Testis (tissue), 3 donors: Measurements from ENCODE around the gene TIMM17B. TPM values are rescaled to one million over a fixed set of nuclear protein-coding genes. Genes with fewer than 3 reads are reported as not detected.

Experiments used
- DNase-seq: peaks from one replicate; pipeline ENCODE4 v3.0.0-alpha.2; 2019
- H3K27ac ChIP-seq, 2 donors: fragments of 200-600 bp; sonication (generic); one replicate each; pipeline ENCODE4 v1.5.1; 2019
- H3K27me3 ChIP-seq: fragments of 200-600 bp; sonication (generic); one replicate; pipeline ENCODE4 v1.5.1; 2019
- H3K36me3 ChIP-seq: fragments of 200-600 bp; sonication (generic); one replicate; pipeline ENCODE4 v1.5.1; 2017; ENCODE audit warnings: low read depth; ENCODE audit errors: missing control alignments
- H3K4me1 ChIP-seq: fragments of 200-600 bp; sonication (generic); one replicate; pipeline ENCODE4 v1.5.1; 2019
- H3K4me3 ChIP-seq, 2 donors: fragments of 200-600 bp; sonication (generic); one replicate each; pipeline ENCODE4 v1.5.1; 2017 to 2019
- H3K9me3 ChIP-seq: fragments of 200-600 bp; sonication (generic); one replicate; pipeline ENCODE4 v1.5.1; 2017
- POLR2A ChIP-seq: fragments of 450-650 bp; IDR thresholded peaks from one replicate; pipeline ENCODE4 v1.6.1; 2017; ENCODE audit warnings: antibody characterized with exemption, mild to moderate bottlenecking, moderate library complexity
- WGBS, 2 donors: methylation state at CpG; one replicate each; pipeline ENCODE4 v1.1.5; 2018; 5-methylcytosine and 5-hydroxymethylcytosine counted together
- intact Hi-C: fragments of 100-400 bp; cut with DNase I; formaldehyde crosslinking; loops from one replicate; pipeline ENCODE4 v1.15.1; 2023; ENCODE audit warnings: low total_unique reads
- polyA plus RNA-seq: library from polyadenylated mRNA; stranded (reverse); fragments of 350-450 nt; fragmentation: Illumina TruSeq; extraction: RNeasy Lipid Tissue Mini Kit (QIAGEN cat#74804); gene quantifications from one replicate; pipeline ENCODE4 v1.2.3, GENCODE V29; 2014; ENCODE audit warnings: low read depth, low replicate concordance; ENCODE audit not compliant: insufficient read depth
- total RNA-seq, 2 donors: library from RNA; depleted of rRNA; stranded (reverse); fragments of >200 nt; gene quantifications; one replicate each; pipeline ENCODE4 v1.2.3, GENCODE V29; 2016
- TF ChIP-seq, protein P1 (sequence below), 3 experiments: fragments of 450-650 bp in 2 of 3; fragments of 200-600 bp in 1 of 3; sonication (generic) in 1 of 3; IDR thresholded peaks; one replicate each; pipeline ENCODE4 v1.5.1; 2016 to 2019; ENCODE audit warnings: antibody characterized with exemption in 3 of 3, mild to moderate bottlenecking in 2 of 3, moderate library complexity in 1 of 3

The TIMM17B gene
- total and polyA plus RNA-seq, 3 donors from 2014 or later, result 32.9 to 53.2 (median 41.2) TPM

DNA sequence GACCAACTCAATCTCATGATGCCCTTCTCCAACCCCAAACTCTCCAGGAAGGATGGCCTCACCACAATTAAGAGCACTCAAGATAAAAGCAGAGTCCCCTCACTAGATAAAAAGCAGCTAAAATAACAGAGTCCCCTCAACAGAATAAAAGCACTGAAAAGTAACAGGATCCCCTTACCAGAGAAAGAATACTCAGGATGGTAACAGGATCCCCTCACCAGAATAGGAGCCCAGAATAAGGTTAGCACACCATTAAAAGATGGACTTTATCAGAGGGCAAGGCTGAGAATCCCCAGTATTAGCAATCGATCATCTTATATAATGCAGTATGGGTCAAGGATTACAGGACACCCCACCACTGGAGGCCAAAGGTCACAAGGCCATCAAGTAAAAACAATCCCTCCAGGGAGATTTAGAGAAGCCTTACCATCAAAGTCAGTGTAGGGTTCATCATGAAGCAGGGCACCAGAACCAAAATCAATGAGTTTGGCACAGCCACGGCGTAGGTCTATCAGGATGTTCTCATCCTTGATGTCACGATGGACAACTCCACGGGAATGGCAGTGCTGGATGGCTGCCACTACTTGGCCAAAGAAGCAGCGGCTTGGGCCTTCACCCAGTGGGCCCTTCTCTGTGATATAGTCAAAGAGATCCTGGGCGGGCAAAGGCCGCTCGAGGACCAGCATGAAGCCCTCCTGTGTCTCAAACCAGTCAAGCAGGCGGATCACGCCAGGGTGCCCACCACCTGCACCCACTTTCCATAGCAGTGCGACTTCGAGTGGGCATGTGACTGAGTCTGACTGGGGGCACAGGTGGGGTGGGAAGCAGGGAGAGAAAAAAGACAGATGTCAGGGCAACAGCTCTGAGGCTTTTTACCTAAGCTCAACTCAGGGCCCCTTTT, 17.3 kb upstream of the TIMM17B start:
- DNase-seq, result no peak
- H3K27me3 ChIP-seq, result no peaks in the 10 kb centered on the region
- no peaks in the 10 kb centered on the region for H3K4me1 ChIP-seq
- no peaks in the 10 kb centered on the region for H3K9me3 ChIP-seq
- no peak overlapping the region for H3K27ac ChIP-seq
- no peaks in the 10 kb centered on the region for H3K36me3 ChIP-seq
- H3K4me3 ChIP-seq, result no peak overlapping the region
- intact Hi-C loops, result no loop called here
- TF ChIP-seq, protein P1, sequence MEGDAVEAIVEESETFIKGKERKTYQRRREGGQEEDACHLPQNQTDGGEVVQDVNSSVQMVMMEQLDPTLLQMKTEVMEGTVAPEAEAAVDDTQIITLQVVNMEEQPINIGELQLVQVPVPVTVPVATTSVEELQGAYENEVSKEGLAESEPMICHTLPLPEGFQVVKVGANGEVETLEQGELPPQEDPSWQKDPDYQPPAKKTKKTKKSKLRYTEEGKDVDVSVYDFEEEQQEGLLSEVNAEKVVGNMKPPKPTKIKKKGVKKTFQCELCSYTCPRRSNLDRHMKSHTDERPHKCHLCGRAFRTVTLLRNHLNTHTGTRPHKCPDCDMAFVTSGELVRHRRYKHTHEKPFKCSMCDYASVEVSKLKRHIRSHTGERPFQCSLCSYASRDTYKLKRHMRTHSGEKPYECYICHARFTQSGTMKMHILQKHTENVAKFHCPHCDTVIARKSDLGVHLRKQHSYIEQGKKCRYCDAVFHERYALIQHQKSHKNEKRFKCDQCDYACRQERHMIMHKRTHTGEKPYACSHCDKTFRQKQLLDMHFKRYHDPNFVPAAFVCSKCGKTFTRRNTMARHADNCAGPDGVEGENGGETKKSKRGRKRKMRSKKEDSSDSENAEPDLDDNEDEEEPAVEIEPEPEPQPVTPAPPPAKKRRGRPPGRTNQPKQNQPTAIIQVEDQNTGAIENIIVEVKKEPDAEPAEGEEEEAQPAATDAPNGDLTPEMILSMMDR (IDR thresholded peaks at IDR 0.05), result no peak
- no peak for TF ChIP-seq POLR2A
- 82 to 85% methylated on average over 4 to 13 of the region's 13 CpGs for WGBS, 2 donors

DNA sequence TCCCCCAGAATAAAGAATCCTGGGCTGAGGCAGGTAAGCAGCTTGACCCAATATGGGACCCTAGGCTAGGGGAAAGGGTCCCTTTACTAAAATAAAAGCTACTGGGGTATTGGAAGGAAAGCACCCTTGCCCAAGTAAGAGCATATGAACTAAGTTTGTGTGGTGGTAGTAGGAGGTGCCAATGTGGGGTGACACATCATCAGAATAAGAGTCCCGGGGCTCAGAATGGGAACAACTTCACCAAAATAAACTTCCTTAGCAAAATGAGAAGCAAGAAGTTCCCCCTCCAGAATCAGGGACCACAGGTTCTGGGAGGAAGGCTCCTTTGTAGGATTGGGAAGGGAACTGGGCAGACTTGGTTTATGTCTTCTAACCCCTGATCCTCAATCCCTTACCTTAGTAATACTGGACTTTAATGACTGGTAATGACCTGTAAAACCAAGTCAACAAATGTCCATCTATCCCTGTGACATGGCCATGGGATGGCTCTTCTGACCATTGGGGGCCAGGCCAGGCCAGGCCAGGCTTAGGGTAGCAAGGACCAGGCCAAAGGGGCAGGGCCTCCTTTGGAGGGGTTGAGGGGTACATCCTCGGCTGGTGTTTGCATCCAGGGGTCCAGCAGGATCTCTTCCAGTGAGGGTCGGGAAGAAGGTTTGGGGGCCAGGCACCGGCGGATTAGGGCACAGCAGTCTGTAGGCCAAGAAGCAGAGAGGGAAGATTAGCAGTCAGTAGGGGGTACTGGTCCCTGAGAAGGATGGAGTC, 16.2 kb upstream of the TIMM17B start:
- intact Hi-C loops, result no loop called here
- WGBS, 2 donors, result 78 to 87% methylated on average over 1 to 4 of the region's 5 CpGs
- no peaks in the 10 kb centered on the region for H3K9me3 ChIP-seq

DNA sequence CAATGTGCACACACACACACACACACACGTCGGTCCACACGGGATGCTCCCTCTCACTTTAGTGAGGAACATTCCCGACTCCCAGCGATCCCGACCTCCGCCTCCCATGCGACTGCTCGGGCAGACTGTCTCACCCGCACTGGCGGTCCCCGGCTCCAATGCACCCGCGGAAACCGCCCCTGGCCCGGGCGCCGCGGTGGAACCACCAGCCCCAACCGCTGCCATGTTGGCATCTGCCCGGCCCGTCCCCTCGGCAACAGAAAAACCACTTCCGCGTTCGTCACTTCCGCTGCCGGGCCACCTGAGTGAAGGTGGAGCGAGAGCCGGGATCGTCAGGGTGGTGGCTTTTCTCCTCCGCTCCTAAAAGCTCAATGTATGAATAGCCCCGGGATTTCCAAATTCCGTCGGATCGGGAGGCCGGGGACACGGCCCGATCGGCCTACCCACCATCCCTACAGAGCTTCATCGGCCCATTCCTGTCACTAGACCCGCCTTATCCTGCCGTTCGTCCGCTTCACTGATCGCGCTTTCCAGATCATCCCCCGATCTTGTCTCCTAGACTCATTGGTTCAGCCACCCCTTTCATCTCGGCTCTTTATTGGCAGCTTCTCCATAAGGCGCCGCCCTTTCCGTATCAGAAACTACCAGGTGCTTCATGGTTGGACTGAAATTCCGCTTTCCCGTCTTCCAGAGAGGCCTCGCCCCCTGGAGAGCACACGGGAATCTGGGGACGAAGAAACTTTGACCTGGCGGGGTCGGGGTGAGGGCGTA, 14.0 kb upstream of the TIMM17B start, which contains the start of gene SLC35A2:
SLC35A2 (minus strand) TSS at position 235 of the 771 bp plus-strand sequence; CDS start at position 225, 10 bp downstream.
- intact Hi-C loops, result no loop called here
- H3K36me3 ChIP-seq, result no peaks in the 10 kb centered on the region
- WGBS, 2 donors, result 0% methylated on average over 3 to 43 of the region's 60 CpGs
- H3K4me3 ChIP-seq, result peak within 1 kb of the TSS; percentile 57 to 67
- no peaks in the 10 kb centered on the region for H3K9me3 ChIP-seq
- peak within 1 kb of the TSS; percentile 39 to 41 for H3K27ac ChIP-seq
- TF ChIP-seq, protein P1 (IDR thresholded peaks at IDR 0.05), result no peak
- no peak for TF ChIP-seq POLR2A
- no peaks in the 10 kb centered on the region for H3K4me1 ChIP-seq
- no peaks in the 10 kb centered on the region for H3K27me3 ChIP-seq
- peak; percentile 90 for DNase-seq

More for the DNA sequence above, 16.2 kb upstream of the TIMM17B start:
- Histone ChIP-seq H3K36me3 (no peaks in the 10 kb centered on the region), H3K4me3 (no peak overlapping the region), H3K27me3 (no peaks in the 10 kb centered on the region), H3K27ac (no peak overlapping the region), H3K4me1 (no peaks in the 10 kb centered on the region)
- TF ChIP-seq POLR2A, result no peak
- TF ChIP-seq, protein P1 (IDR thresholded peaks at IDR 0.05), result no peak
- DNase-seq, result no peak

DNA sequence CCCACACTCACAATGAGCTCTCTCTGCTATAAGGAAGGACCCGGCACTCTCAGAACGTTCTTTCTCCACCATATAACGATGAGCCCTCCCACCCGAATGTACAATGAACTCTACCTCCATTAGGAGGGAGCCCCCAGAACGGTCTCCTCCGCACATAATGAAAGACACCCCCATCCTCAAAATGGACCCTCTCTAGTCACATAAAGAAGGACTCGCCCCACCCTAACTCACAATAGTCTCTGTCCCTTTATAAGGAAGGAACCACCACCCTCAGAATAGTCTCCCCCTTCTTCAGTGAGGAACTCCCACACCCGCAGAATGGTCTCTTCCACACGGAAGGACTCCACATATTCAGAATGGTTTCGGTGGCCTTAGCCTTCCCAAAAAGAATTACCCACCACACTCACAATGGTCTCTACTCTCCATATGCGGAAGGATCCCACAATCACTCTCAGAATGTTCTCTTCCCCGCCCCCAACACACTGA, 13.4 kb upstream of the TIMM17B start:
- 1% methylated on average over 10 to 12 of the region's 12 CpGs for WGBS, 2 donors
- intact Hi-C loops, result no loop called here

More for the DNA sequence above, 13.4 kb upstream of the TIMM17B start:
- peak overlapping the region; percentile 57 to 67 for H3K4me3 ChIP-seq
- DNase-seq, result no peak
- H3K27me3 ChIP-seq, result no peaks in the 10 kb centered on the region
- H3K36me3 ChIP-seq, result no peaks in the 10 kb centered on the region
- no peaks in the 10 kb centered on the region for H3K4me1 ChIP-seq
- H3K9me3 ChIP-seq, result no peaks in the 10 kb centered on the region
- TF ChIP-seq, protein P1 (IDR thresholded peaks at IDR 0.05), result no peak
- TF ChIP-seq POLR2A, result no peak
- H3K27ac ChIP-seq, result no peak overlapping the region
